Activated CD8-positive, alpha-beta memory T cell treated with anti-CD3 and anti-CD28 coated beads, Interleukin-2, amount 10 ng/mL, durations not matched to agents 7 days and 5 days (primary cell): ENCODE data around the gene MYO5C. TPM values are rescaled to one million over a fixed set of nuclear protein-coding genes. Genes with fewer than 3 reads are reported as not detected.
"Not testable (repeated sequence)": the region's sequence is repeated elsewhere in the genome, so short reads cannot be mapped to it uniquely, and the experiment has no call there.

Source experiments
- ATAC-seq: fragments of 150-1000 bp; cut with Tn5 transposase; one replicate; pipeline ENCODE4 v1.10.0; 2021; ENCODE audit warnings: moderate library complexity
- CTCF ChIA-PET: fragments of 350-600 bp; sonication (Branson Sonifier 250); formaldehyde crosslinking; loops from one replicate; lab custom pipeline; 2021; ENCODE audit warnings: antibody characterized with exemption; lab: Charles Lee
- DNase-seq: peaks from one replicate; pipeline ENCODE4 v3.0.0-alpha.2; 2020
- H3K27ac Mint-ChIP-seq: one replicate; pipeline ENCODE4 v1.8.0; 2021; ENCODE audit warnings: mild to moderate bottlenecking, mixed read lengths
- H3K27me3 Mint-ChIP-seq: one replicate; pipeline ENCODE4 v1.8.0; 2021; ENCODE audit warnings: mixed read lengths
- H3K36me3 Mint-ChIP-seq: one replicate; pipeline ENCODE4 v1.8.0; 2021; ENCODE audit warnings: mild to moderate bottlenecking, mixed read lengths
- H3K4me1 Mint-ChIP-seq: one replicate; pipeline ENCODE4 v1.8.0; 2021; ENCODE audit warnings: mixed read lengths
- H3K4me3 Mint-ChIP-seq: one replicate; pipeline ENCODE4 v1.8.0; 2021; ENCODE audit warnings: mild to moderate bottlenecking, moderate library complexity, mixed read lengths
- H3K9me3 Mint-ChIP-seq: one replicate; pipeline ENCODE4 v1.8.0; 2022; ENCODE audit warnings: low read depth, mixed read lengths
- total RNA-seq, 2 experiments: library from RNA; stranded (reverse); gene quantifications; one replicate each; pipeline ENCODE4 v1.2.3, GENCODE V29; 2021

MYO5C gene
- total RNA-seq, 2 experiments from 2014 or later: 0.94 to 1.3 TPM

- ATAC-seq (no peak), DNase-seq (no peak)
- CTCF ChIA-PET: interaction anchor here (1.0 to 2.4 kb wide), 2 partner anchors 26 to 46 kb away, joined by 6 to 14 read pairs; no protein-coding TSS in a partner anchor
- Mint-ChIP-seq H3K4me3 (no peak overlapping the region), H3K36me3 (no peaks in the 10 kb centered on the region), H3K4me1 (peaks cover 32% of the 10 kb centered on the region), H3K27me3 (no peaks in the 10 kb centered on the region), H3K27ac (peak overlapping the region; percentile 46), H3K9me3 (no peaks in the 10 kb centered on the region)
Measured at GRCh38 chr15:52181938-52182780, 113.4 kb downstream of the MYO5C start.

GRCh38 chr15:52180851-52181450 lies 114.7 kb downstream of the MYO5C start:
- Mint-ChIP-seq H3K36me3 (no peaks in the 10 kb centered on the region), H3K9me3 (no peaks in the 10 kb centered on the region), H3K27ac (peak overlapping the region; percentile 96), H3K4me3 (peak overlapping the region; percentile 82), H3K27me3 (no peaks in the 10 kb centered on the region), H3K4me1 (peaks cover 36% of the 10 kb centered on the region)
- no peak for DNase-seq
- CTCF ChIA-PET: interaction anchor here (0.9 to 5.5 kb wide), 6 partner anchors 27 to 304 kb away, joined by 3 to 37 read pairs (median 6); partner anchors contain the start of gene LEO1
- no peak for ATAC-seq

- peak overlapping the region; percentile 96 for H3K27ac Mint-ChIP-seq
Measured at GRCh38 chr15:52180196-52180835, 115.3 kb downstream of the MYO5C start.

GRCh38 chr15:52179278-52180195 lies 116.1 kb downstream of the MYO5C start:
- no peaks in the 10 kb centered on the region for H3K36me3 Mint-ChIP-seq
- H3K27me3 Mint-ChIP-seq: no peaks in the 10 kb centered on the region
- ATAC-seq: peak; percentile 88
- peak overlapping the region; percentile 82 for H3K4me3 Mint-ChIP-seq
- H3K9me3 Mint-ChIP-seq: no peaks in the 10 kb centered on the region
- peak; percentile 94 for DNase-seq
- H3K4me1 Mint-ChIP-seq: peaks cover 36% of the 10 kb centered on the region
- CTCF ChIA-PET: interaction anchor here (0.7 to 5.5 kb wide), 17 partner anchors 11 to 555 kb away, joined by 3 to 37 read pairs (median 4); partner anchors contain the start of gene LEO1
- H3K27ac Mint-ChIP-seq: peak overlapping the region; percentile 96

More at GRCh38 chr15:52180196-52180835, 115.3 kb downstream of the MYO5C start:
- CTCF ChIA-PET: interaction anchor here (0.9 to 5.5 kb wide), 8 partner anchors 11 to 304 kb away, joined by 3 to 37 read pairs (median 6); partner anchors contain the start of gene LEO1
- peak; percentile 70 for DNase-seq
- H3K36me3 Mint-ChIP-seq: no peaks in the 10 kb centered on the region
- H3K9me3 Mint-ChIP-seq: no peaks in the 10 kb centered on the region
- peak; percentile 25 for ATAC-seq
- H3K27me3 Mint-ChIP-seq: no peaks in the 10 kb centered on the region
- peaks cover 36% of the 10 kb centered on the region for H3K4me1 Mint-ChIP-seq
- H3K4me3 Mint-ChIP-seq: peak overlapping the region; percentile 82

DNA sequence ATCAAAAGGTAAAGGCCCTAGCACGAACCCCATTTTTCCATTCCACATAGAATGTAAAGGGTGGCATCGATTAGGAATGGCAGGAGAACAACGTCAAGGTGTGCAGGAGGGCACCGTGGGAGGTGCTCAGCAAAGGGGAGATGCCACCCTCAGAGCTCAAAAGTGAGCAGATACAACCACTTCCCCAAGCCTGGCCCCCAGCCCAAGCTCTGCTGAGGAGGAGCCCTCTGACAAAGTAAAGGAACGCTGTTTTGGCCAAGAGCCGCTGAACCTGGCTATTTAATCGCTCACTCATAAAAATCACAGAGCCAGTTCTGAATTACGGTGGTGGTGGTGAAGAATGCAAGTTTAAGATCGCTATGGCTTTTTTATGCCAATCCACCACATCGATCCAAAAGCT lies 116.8 kb downstream of the MYO5C start:
- no peak for ATAC-seq

GRCh38 chr15:52172869-52173268 lies 122.7 kb downstream of the MYO5C start:
- CTCF ChIA-PET: interaction anchor here (1.3 to 2.2 kb wide), 3 partner anchors 11 to 54 kb away, joined by 5 to 9 read pairs (median 5); no protein-coding TSS in a partner anchor
- DNase-seq (no peak), ATAC-seq (no peak)
- H3K4me3 Mint-ChIP-seq: no peak overlapping the region
- H3K9me3 Mint-ChIP-seq: no peaks in the 10 kb centered on the region
- peaks cover 22% of the 10 kb centered on the region for H3K4me1 Mint-ChIP-seq
- H3K27ac Mint-ChIP-seq: no peak overlapping the region
- H3K36me3 Mint-ChIP-seq: peaks cover 5% of the 10 kb centered on the region
- H3K27me3 Mint-ChIP-seq: no peaks in the 10 kb centered on the region

More for the DNA sequence above, 116.8 kb downstream of the MYO5C start:
- peaks cover 38% of the 10 kb centered on the region for H3K4me1 Mint-ChIP-seq
- H3K36me3 Mint-ChIP-seq: no peaks in the 10 kb centered on the region
- no peaks in the 10 kb centered on the region for H3K9me3 Mint-ChIP-seq
- CTCF ChIA-PET: interaction anchor here (0.7 to 5.5 kb wide), 14 partner anchors 10 to 556 kb away, joined by 3 to 37 read pairs (median 4); partner anchors contain the start of gene LEO1
- H3K27ac Mint-ChIP-seq: peak overlapping the region; percentile 95
- DNase-seq: no peak
- peak overlapping the region; percentile 82 for H3K4me3 Mint-ChIP-seq
- no peaks in the 10 kb centered on the region for H3K27me3 Mint-ChIP-seq

GRCh38 chr15:52171807-52172206 lies 123.8 kb downstream of the MYO5C start:
- CTCF ChIA-PET: interaction anchor here (1.1 to 2.5 kb wide), 5 partner anchors 37 to 201 kb away, joined by 3 to 13 read pairs (median 7); partner anchors contain the start of gene LEO1
- ATAC-seq (no peak), DNase-seq (no peak)
- Mint-ChIP-seq H3K4me1 (peaks cover 18% of the 10 kb centered on the region), H3K36me3 (peaks cover 5% of the 10 kb centered on the region), H3K4me3 (no peak overlapping the region), H3K27ac (no peak overlapping the region), H3K27me3 (no peaks in the 10 kb centered on the region), H3K9me3 (no peaks in the 10 kb centered on the region)

DNA sequence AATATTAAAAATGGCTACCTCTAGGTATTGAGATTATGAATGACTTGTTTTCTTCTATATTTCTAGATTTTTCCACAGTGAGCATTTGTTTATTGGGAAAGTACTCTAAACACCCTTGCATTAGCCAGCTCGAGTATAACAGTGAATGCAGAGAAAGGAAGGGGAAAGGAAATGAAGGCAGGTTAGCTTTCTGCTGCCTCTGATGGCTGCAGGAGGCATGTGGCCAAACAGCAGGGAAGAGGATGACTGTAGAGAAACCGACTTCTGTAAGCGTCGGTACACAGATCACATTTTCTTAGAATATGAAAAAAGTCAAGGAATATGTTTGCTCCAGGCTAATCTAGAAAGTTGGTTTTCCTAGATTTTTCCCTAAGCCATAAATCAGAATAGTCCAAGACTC lies 124.2 kb downstream of the MYO5C start:
- Mint-ChIP-seq H3K4me3 (no peak overlapping the region), H3K4me1 (peaks cover 17% of the 10 kb centered on the region), H3K9me3 (no peaks in the 10 kb centered on the region), H3K27ac (no peak overlapping the region), H3K27me3 (no peaks in the 10 kb centered on the region), H3K36me3 (peaks cover 5% of the 10 kb centered on the region)
- CTCF ChIA-PET: interaction anchor here (0.9 to 2.5 kb wide), 6 partner anchors 37 to 200 kb away, joined by 3 to 13 read pairs (median 6); partner anchors contain the start of gene LEO1
- DNase-seq (peak; percentile 52), ATAC-seq (peak; percentile 85)

DNA sequence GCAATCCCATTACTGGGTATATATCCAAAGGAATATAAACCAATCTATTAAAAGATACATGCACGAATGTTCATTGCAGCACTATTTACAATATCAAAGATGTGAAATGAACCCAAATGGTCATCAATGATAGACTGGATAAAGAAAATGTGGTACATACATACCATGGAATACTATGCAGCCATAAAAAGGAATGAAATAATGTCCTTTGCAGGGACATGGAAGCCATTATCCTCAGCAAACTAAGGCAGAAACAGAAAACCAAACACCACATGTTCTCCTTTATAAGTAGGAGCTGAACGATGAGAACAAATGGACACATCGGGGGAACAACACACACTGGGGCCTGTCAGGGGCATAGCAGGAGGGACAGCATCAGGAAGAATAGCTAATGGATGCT lies 125.4 kb downstream of the MYO5C start:
- H3K27ac Mint-ChIP-seq, ATAC-seq, H3K36me3 Mint-ChIP-seq, DNase-seq, H3K27me3 Mint-ChIP-seq, H3K4me3 Mint-ChIP-seq, H3K9me3 Mint-ChIP-seq: not testable (repeated sequence)
- peaks cover 20% of the 10 kb centered on the region for H3K4me1 Mint-ChIP-seq
- CTCF ChIA-PET: interaction anchor here (0.7 to 2.5 kb wide), 4 partner anchors 9 to 58 kb away, joined by 5 to 13 read pairs (median 8); no protein-coding TSS in a partner anchor

- Mint-ChIP-seq H3K4me1 (peaks cover 22% of the 10 kb centered on the region), H3K36me3 (peaks cover 16% of the 10 kb centered on the region)
- not testable (repeated sequence) for ATAC-seq, H3K27ac Mint-ChIP-seq, DNase-seq, H3K27me3 Mint-ChIP-seq, H3K4me3 Mint-ChIP-seq, H3K9me3 Mint-ChIP-seq
- CTCF ChIA-PET: interaction anchor here (1.0 to 2.5 kb wide), 6 partner anchors 9 to 61 kb away, joined by 3 to 9 read pairs (median 6); no protein-coding TSS in a partner anchor
Measured at GRCh38 chr15:52165494-52166131, 130.0 kb downstream of the MYO5C start.

DNA sequence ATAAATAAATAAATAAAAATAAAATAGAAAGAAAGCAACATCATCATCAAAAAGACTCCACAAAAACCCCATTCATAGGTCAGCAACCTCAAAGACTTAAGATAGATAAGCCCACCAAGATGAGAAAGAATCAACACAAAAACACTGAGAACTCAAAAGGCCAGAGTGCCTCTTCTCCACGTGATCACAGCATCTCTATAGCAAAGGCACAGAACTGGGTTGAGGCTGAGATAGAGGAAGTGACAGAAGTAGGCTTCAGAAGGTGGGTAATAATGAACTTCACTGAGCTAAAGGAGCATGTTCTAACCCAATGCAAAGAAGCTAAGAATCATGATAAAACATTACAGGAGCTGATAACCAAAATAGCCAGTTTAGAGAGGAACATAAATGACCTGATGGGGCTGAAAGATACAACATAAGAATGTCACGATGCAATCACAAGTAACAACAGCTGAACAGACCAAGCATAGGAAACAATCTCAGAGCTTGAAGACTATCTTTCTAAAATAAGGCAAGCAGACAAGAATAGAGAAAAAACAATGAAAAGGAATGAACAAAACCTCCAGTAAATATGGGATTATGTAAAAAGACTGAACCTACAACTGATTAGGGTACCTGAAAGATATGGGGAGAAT lies 130.9 kb downstream of the MYO5C start:
- Mint-ChIP-seq H3K36me3 (peaks cover 16% of the 10 kb centered on the region), H3K27ac (no peak overlapping the region), H3K9me3 (no peaks in the 10 kb centered on the region), H3K27me3 (no peaks in the 10 kb centered on the region), H3K4me1 (peaks cover 18% of the 10 kb centered on the region), H3K4me3 (no peak overlapping the region)
- ATAC-seq (no peak), DNase-seq (no peak)
- CTCF ChIA-PET: interaction anchor here (1.0 to 4.0 kb wide), 7 partner anchors 10 to 62 kb away, joined by 3 to 13 read pairs (median 8); no protein-coding TSS in a partner anchor
